Thyroid gland (tissue), 4 donors: ENCODE data around the gene TTYH1. TPM values are rescaled to one million over a fixed set of nuclear protein-coding genes. Genes with fewer than 3 reads are reported as not detected.
A peak's percentile ranks its signal among the peaks of the same experiment; 100 is the strongest.

Experiments used
- DNase-seq, 2 donors: peaks; one replicate each; pipeline ENCODE4 v3.0.0-alpha.2; 2019
- H3K27ac ChIP-seq, 3 donors: fragments of 200-600 bp; sonication (generic); 1 replicate in 2 of 3; 2 replicates in 1 of 3; pipeline ENCODE4 v1.5.1; 2016 to 2019; ENCODE audit warnings: mild to moderate bottlenecking in 1 of 3, moderate library complexity in 1 of 3
- H3K27me3 ChIP-seq: fragments of 200-600 bp; sonication (generic); one replicate; pipeline ENCODE4 v1.5.1; 2019
- H3K36me3 ChIP-seq, 2 donors: fragments of 200-600 bp; sonication (generic); one replicate each; pipeline ENCODE4 v1.5.1; 2016 to 2019
- H3K4me1 ChIP-seq, 2 donors: fragments of 200-600 bp; sonication (generic); one replicate each; pipeline ENCODE4 v1.5.1; 2017 to 2019
- H3K4me3 ChIP-seq, 3 donors: fragments of 200-600 bp; sonication (generic); replicated peaks in 1 of 3; 1 replicate in 2 of 3; 2 replicates in 1 of 3; pipeline ENCODE4 v1.5.1; 2016; ENCODE audit warnings: mild to moderate bottlenecking in 1 of 3
- H3K9me3 ChIP-seq: fragments of 200-600 bp; sonication (generic); one replicate; pipeline ENCODE4 v1.5.1; 2017
- CTCF ChIP-seq, 6 experiments: fragments of 200-600 bp in 3 of 6; fragments of 450-650 bp in 3 of 6; sonication (generic) in 3 of 6; IDR thresholded peaks; one replicate each; pipeline ENCODE4 v1.5.1; 2016 to 2019; ENCODE audit warnings: antibody characterized with exemption in 6 of 6, mild to moderate bottlenecking in 2 of 6, inconsistent platforms in 1 of 6, moderate library complexity in 1 of 6
- POLR2A ChIP-seq, 2 donors: fragments of 450-650 bp; IDR thresholded peaks; one replicate each; pipeline ENCODE4 v1.6.1; 2017; ENCODE audit warnings: antibody characterized with exemption in 2 of 2, mild to moderate bottlenecking in 2 of 2, moderate library complexity in 1 of 2
- WGBS, 2 donors: methylation state at CpG; one replicate each; pipeline ENCODE4 v1.1.5; 2017; 5-methylcytosine and 5-hydroxymethylcytosine counted together
- intact Hi-C: fragments of 100-400 bp; cut with DNase I; formaldehyde crosslinking; loops from one replicate; pipeline ENCODE4 v1.15.1; 2023
- total RNA-seq, 4 donors: library from RNA; depleted of rRNA; stranded (reverse); fragments of >200 nt; gene quantifications; one replicate each; pipeline ENCODE4 v1.2.3, GENCODE V29; 2016

The TTYH1 gene
- total RNA-seq, 4 donors from 2014 or later, result 0.45 to 0.94 TPM; not detected in 2

DNA sequence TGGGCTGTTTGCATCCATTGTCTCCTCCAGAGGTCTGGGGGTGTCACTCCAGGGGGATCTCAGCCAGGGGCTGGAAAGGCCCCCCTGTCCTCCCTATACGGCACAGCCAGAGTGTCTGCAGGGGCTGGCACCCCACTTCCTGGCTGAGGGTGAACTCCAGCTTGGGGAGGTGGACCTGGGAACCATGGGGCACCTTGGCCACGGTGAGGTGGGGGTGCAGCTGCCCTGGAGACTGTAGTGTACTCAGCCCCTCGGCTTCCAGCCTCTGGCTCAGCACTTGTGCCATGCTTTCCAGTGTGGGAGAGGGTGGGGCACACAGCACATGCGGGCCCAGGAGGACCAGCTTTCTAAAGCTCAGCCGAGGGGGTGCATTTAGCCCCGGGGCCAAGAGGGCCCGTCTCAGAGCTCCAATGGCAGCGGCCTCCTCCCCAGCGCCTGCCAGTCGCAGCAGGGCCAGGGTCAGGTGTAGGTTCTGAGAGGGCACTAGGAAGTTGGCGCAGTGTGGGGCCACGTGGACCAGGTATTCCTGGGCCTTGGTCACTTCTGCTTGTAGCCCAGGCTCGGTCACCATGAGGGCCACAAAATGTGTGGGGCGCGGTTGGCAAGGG is 46.9 kb downstream of the TTYH1 start:
- peaks cover 41 to 51% of the 10 kb centered on the region in 2 donors for H3K36me3 ChIP-seq
- H3K27me3 ChIP-seq, result no peaks in the 10 kb centered on the region
- H3K4me1 ChIP-seq, result peaks cover 14 to 28% of the 10 kb centered on the region in 2 donors
- no peaks in the 10 kb centered on the region for H3K9me3 ChIP-seq
- no peak for DNase-seq
- intact Hi-C loops, result loop anchor here (2.0 kb wide), 1 partner anchor 13 kb away; the partner anchor contains the start of gene LENG8
- peak overlapping the region; percentile 81 to 91 (median 90) for H3K27ac ChIP-seq
- peak overlapping the region in 1 of 3 donors; percentile 38 for H3K4me3 ChIP-seq
- 79 to 84% methylated on average over 4 to 5 of the region's 15 CpGs for WGBS, 2 donors
- TF ChIP-seq CTCF (IDR thresholded peaks at IDR 0.05) (no peak), POLR2A (IDR thresholded peaks at IDR 0.05) (no peak)

DNA sequence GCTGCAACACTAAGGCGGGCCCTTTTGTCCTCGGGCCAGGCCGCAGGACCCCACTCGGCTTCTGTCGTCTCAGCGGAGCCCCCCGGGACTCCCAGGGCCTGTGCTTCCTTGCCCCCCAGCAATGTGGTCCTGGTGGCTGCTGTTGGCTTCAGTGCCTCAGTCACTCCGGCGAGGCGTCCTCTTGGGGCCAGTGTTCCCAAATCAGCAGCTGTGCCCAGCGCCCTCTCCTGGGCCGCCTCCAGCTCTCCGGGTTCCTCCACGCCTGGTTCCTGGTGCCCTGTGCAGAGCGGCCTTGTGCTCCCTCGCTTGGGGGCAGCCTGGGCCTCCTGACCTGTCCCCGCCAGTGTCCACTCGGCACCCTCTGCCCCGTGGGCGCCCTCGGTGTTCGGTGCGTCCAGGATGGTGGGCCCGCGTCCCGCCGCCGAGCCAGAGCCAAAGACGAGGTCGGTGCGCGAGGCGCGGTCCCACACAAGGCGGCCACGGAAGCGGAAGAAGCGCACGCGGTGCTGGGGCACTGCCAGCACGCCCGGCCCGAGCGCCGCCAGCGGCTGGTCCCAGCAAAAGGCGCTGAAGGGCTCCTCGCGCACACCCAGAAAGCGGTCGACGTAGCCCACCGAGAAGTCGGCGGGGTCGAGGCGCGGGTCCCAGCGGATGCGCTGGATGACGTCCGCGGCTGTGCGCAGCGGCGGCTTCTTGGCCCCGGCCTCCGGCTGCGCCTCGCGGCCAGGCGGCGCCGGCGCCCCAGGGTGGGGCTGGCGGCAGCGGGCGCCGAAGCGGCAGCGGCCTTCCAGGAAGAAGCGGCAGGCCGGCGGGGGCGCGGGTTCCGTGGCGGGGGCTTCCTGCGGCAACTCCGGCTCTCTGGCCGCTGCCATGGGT is 47.6 kb downstream of the TTYH1 start:
- WGBS, 2 donors, result 52% methylated on average over 9 of the region's 91 CpGs; no CpG with 5 or more reads in 1 of the 2 donors
- Histone ChIP-seq H3K36me3 (peaks cover 34 to 45% of the 10 kb centered on the region in 2 donors), H3K4me1 (peaks cover 14 to 28% of the 10 kb centered on the region in 2 donors), H3K4me3 (peak overlapping the region in 1 of 3 donors; percentile 38), H3K9me3 (no peaks in the 10 kb centered on the region), H3K27me3 (no peaks in the 10 kb centered on the region), H3K27ac (peak overlapping the region; percentile 81 to 91 (median 90))
- intact Hi-C loops, result loop anchor here (2.0 kb wide), 1 partner anchor 14 kb away; the partner anchor contains the start of gene LENG8
- peak; percentile 45 to 50 for DNase-seq
- no peak for TF ChIP-seq POLR2A (IDR thresholded peaks at IDR 0.05)
- TF ChIP-seq CTCF (IDR thresholded peaks at IDR 0.05), result no peak

GRCh38 chr19:54463531-54464043 is 48.3 kb downstream of the TTYH1 start, which contains the start of gene LENG9:
Gene LENG9 (minus strand): TSS chr19:54463778. CDS start chr19:54463526, 252 bp downstream.
- H3K4me3 ChIP-seq, result peak within 1 kb of the TSS; percentile 3 to 38 (median 10)
- no peaks in the 10 kb centered on the region for H3K9me3 ChIP-seq
- intact Hi-C loops, result loop anchor here (2.0 kb wide), 1 partner anchor 15 kb away; the partner anchor contains the start of gene LENG8
- H3K36me3 ChIP-seq, result peaks cover 27 to 38% of the 10 kb centered on the region in 2 donors
- TF ChIP-seq POLR2A (IDR thresholded peaks at IDR 0.05) (peak in 1 of 2 donors; percentile 64), CTCF (IDR thresholded peaks at IDR 0.05) (no peak)
- 1% methylated on average over 9 to 14 of the region's 41 CpGs for WGBS, 2 donors
- peak within 1 kb of the TSS; percentile 81 to 91 (median 90) for H3K27ac ChIP-seq
- H3K4me1 ChIP-seq, result peaks cover 14 to 28% of the 10 kb centered on the region in 2 donors
- no peaks in the 10 kb centered on the region for H3K27me3 ChIP-seq
- peak; percentile 91 to 95 for DNase-seq

DNA sequence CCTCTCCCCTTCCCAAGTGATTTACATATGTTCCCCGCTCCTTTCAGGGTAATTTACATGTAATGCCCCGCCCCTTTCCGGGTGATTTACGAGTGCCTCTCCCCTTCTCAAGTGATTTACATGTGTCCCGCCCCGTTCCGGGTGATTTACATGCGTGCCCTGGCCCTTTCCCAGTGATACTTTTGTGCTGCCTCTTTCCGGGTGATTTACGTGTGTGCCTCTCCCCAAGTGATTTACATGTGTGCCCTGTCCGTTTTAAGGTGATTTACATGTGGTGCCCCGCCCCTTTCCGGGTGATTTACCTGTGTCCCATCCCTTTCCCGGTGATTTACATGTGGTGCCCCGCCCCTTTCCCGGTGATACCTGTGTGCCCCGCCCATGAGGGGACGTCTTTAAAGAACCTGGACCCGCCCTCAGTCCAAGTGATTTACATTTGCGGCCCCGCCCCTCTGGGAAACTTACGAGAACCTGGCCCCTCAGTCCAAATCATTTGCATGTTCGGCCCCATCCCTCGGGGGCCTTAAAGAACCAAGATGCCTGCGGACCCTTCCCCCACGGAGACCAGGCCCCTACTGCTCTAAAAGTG is 48.9 kb downstream of the TTYH1 start:
- WGBS, 2 donors, result 1 to 2% methylated on average over 26 of the region's 26 CpGs
- Histone ChIP-seq H3K27me3 (no peaks in the 10 kb centered on the region), H3K36me3 (peaks cover 21 to 33% of the 10 kb centered on the region in 2 donors), H3K4me3 (peak overlapping the region; percentile 3 to 38 (median 10)), H3K4me1 (peaks cover 14 to 28% of the 10 kb centered on the region in 2 donors), H3K9me3 (no peaks in the 10 kb centered on the region), H3K27ac (peak overlapping the region; percentile 81 to 91 (median 90))
- DNase-seq, result peak; percentile 83 to 88
- intact Hi-C loops, result no loop called here
- no peak for TF ChIP-seq POLR2A (IDR thresholded peaks at IDR 0.05)
- TF ChIP-seq CTCF (IDR thresholded peaks at IDR 0.05), result no peak
